Eye (tissue), 1 donor: Measurements from ENCODE around the gene ZNF273.
"Not testable (repeated sequence)": the region's sequence is repeated elsewhere in the genome, so short reads cannot be mapped to it uniquely, and the experiment has no call there.

Source experiments
- DNase-seq: peaks from one replicate; pipeline ENCODE4 v3.0.0-alpha.2; 2015

ZNF273 gene

GRCh38 chr7:64877714-64878610 lies 25.1 kb upstream of the ZNF273 start:
- no peak for DNase-seq

GRCh38 chr7:64878684-64879083 lies 24.4 kb upstream of the ZNF273 start:
- no peak for DNase-seq

DNA sequence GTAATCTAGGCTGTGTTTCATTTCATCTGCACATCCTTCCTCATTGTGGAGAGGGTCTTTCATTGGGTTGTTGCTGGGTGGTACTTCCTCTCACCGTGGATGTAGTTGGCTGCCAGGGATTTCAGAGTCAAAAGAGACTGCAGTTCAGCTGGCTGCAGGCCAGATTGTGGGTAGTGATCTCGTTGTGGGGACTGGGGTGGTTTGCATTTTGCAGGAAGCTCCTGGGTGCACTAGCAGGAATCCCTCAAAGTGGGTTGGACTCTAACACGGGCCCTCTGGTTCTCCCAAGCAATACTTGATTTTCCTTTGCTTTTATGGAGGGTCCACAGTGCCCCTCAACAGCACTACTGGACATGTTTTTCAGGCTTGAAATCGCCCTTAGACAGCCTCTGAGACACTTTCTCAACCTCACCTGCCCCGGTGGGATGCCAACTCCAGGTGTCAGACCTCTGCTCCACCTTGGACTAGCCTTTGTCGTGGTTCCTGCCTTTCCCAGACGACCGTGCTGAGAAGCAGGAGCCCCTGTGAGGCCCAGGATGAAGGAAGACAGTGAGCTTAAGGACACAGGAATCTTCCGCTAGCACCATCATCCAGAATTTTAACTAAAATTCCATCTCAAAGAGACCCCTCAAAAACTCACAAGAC lies 23.9 kb upstream of the ZNF273 start:
- no peak for DNase-seq

DNA sequence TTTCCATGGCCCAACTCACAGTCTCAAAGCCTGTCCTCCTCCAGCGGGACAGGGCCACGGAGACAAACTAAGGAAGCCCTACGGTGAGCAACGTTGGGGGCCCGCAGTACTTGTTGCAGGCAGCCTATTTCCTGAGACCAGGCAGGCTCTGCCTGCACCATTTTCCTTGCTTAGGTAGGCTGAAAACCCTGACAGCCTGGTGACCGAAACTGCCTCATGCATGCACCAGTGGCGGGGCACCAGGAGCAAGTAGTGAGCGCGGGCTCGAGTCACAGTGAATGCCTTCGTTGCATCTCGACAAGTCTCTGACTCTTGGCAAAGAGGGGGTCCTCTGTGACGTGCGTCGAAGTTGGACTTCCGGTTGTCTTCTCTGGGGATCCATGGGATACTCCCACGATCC lies 23.3 kb upstream of the ZNF273 start:
- DNase-seq: no peak

DNA sequence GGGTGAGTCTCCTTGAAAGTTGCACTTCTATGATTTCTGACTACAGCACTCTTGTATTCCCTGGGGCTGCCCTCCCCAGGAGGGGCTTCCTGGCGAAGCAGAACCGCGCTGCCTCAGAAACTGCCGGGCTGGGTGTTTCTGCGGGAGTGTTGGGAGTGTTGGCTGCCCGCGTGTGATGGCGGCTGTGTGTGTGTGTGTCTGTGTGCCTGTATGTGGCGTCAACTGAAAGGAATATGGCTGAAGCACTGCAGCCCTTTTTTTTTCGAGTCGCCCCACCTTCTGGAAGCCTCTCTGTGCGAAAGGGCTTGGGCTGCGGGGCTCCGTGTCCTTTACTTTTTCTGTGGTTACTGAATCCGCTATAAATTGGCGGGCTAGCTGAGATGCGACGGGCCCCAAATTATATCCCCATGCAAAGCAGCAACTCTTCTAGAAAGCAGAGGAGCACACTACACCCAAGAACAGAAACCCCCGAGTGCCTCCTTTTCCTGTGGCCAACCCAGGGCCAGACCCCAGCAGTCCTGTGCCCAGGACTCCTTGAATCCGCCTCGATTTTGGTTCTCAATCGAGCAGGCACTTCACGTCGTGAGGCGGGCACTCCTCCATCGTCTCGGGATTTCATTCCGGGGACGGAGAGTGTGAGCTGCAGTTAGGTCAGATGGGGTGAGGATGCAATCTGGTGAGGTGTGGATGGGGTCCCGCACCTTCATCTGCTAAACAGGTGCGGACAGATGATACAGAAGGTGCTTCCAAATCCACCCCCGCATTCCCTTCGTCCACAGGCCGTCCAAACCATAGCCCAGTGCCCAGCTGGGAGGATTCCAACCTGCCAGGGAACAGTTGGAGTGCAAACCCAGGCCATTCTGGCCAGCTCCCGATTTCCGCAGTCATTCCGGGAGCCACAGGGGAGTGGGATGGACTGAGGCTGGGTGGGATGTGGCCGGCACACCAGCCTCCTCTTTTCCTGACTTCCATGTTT lies 22.5 kb upstream of the ZNF273 start:
- DNase-seq: no peak

- DNase-seq: no peak
These were observed 21.4 kb upstream of the ZNF273 start for GRCh38 chr7:64881461-64882287.

DNA sequence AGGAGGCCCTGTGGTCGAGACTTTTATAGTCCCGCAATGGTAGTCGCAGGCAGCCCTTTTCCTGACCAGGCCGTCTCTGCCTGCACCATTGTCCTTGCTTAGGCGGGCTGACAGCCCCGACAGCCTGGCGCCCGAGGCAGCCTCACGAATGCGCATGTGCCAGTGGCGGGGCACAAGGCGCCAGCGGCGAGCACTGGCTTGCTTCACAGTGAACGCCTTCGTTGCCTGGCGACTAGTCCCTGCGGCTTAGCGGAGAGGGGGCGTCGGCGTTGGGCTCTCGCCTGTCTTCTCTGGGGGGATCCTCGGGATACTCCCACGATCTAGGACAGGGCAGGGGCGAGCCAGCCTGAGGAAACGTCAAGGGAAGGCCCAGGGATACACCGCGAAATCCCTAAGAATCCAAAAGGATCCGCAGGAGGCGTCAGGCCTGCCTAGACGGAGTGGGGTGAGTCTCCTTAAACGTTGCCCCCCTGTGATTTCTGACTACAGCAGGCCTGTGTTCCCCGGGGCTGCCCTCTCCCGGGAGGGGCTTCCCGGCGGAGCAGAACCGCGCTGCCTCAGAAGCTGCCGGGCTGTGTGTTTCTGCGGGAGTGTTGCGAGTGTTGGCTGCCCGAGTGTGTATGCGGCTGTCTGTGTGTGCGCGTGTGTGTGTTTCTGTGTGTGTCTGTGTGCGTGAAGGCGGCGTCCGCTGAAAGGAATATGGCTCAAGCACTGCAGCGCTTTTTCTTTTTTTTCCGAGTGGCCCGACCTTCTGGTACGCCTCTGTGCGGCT lies 20.5 kb upstream of the ZNF273 start:
- DNase-seq: peak; percentile 61

GRCh38 chr7:64883113-64883905 lies 19.8 kb upstream of the ZNF273 start:
- DNase-seq: no peak

GRCh38 chr7:64884085-64884912 lies 18.8 kb upstream of the ZNF273 start:
- DNase-seq: no peak

DNA sequence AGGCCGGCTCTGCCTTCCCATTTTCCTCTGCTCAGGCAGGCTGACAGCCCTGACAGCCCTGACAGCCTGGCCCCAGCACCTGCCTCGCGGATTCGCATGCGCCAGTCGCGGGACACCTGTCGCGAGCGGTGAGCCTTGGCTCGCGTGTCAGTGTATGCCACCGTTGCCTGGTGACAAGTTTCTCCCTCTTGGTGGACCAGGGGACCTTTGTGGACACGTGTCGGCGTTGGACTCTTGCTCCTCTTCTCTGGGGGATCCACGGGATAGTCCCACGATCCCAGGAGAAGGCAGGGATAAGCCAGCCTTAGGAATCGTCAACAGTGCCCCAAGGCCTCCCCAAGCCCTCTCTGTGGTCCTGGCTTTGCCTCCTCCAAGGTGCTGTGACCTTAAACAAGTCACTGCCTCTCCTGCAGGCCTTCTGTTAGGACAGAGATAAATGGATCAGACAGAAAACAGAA lies 18.1 kb upstream of the ZNF273 start:
- no peak for DNase-seq

GRCh38 chr7:64885520-64886240 lies 17.4 kb upstream of the ZNF273 start:
- DNase-seq: no peak

DNA sequence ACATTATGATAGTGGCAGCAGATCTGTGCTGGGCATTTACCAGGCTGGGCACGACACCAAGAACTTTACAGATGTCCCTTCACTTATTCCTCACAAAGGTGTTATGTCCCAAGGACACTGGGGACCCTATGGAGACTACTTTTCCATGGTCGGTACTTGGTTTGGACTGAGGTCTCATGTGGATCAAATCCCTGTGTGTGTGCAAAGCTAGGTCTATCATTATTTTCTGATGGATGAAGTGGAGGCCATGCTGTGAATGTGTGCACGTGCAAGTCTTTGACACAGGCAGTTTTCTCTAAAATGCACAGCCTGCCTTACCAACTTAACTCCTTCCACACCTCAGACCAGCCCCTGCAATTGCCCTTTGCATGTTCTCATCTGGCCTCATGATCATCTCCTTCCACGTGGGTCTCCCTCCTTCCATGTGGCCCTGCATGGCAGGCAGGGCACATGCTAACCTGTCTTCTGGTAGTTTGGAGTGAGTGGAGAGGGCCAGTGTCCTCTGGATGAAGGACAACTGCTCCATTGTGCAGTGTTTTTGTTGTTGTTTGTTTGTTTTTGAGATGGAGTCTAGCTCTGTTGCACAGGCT lies 16.0 kb upstream of the ZNF273 start:
- no peak for DNase-seq

GRCh38 chr7:64887756-64888508 lies 15.1 kb upstream of the ZNF273 start:
- peak; percentile 50 for DNase-seq

DNA sequence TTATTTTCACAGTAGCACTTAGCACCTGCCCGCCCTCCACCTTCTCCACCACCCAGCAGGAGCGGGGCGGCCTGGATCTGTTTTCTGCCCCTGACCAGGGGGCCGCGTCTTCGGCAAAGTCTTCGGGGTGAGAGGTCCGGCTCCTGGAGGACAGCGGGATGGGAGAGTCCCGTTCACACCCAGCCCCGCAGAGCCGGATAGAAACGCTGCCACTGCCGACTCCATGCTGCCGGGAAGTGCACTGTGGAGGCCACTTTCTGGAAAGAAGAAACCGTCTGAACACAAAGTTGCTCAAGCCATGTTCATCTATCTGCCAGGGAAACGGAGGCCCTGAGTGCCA lies 14.5 kb upstream of the ZNF273 start:
- no peak for DNase-seq

DNA sequence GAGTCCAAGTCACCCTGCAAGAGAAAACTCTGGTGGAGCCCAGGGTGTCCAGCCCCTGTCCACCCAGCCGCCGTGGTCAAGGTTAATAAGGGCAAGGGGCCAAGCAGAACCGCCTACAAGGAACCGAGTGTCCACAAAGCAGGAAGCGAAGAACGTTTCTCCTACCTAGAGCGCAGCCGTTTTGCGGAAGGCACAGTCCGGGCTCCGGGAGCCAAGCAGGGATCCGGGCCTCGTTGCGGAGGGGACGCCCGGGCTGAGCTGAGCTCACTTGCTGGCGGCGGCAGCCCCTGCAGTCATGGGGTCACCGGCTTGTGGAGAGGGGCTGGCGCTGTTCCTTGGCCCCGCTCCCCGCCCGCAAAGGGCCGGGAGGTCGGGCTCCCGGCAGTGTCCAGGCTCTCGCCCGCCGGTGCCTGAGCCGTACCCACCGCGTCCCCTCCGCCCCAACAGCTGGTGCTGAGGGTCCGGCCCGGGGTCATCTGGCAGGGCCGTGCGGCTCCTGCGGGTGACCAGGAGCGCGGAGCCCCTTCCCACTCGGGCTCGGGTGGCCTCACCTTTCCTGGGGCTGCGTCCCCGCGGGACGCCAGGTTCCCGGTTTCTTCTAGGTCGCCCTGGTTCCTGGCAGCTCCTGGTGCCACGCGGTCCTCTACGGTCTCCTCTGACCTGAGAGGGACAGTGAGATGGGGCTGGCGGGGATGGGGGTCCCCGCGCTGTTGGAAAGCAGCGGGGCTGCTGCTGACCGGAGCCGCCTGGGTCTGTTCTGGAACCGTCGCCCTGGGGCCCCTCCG lies 14.0 kb upstream of the ZNF273 start:
- DNase-seq: peak; percentile 49

DNA sequence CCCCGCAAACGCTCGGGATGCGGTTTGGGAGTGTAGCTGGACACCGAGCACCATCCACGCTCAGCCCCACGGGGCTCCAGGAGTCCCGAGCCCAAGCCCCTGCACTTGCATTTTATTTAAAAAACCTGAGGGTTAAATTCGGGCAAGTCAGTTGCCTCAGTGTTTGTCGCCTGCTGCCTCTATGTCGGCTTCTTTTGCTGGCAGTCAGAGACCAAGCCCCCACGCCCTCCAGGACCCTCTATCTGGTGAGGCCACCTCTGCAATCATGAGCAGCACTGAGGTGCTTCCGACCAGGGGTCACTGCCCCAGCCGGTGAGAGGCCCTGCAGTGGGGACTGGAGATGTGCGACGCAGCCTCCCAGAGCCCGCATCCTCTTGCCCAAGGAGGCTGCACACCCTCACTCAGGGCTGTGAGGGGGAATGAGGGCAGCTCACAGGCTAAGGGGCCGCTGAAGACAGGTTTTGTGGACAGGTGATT lies 13.3 kb upstream of the ZNF273 start:
- DNase-seq: peak; percentile 35

- DNase-seq: not testable (repeated sequence)
These were observed 12.8 kb upstream of the ZNF273 start for GRCh38 chr7:64890273-64890672.
